Kasumi-1 (cell line): Measurements from ENCODE around the gene BTN2A1.
"Not testable (repeated sequence)": the region's sequence is repeated elsewhere in the genome, so short reads cannot be mapped to it uniquely, and the experiment has no call there.

Source experiments
- DNase-seq, 2 experiments: peaks; one replicate each; lab custom pipeline; 2025; lab: John Stamatoyannopoulos, UW

Gene BTN2A1

GRCh38 chr6:26457806-26458688 is at the start of gene BTN2A1:
Gene BTN2A1 (plus strand): TSS chr6:26457955. CDS start chr6:26458637, 682 bp downstream.
- DNase-seq = peak; percentile 93 to 95

- no peak for DNase-seq
Measured at GRCh38 chr6:26408828-26409730, 48.7 kb upstream of the BTN2A1 start.

DNA sequence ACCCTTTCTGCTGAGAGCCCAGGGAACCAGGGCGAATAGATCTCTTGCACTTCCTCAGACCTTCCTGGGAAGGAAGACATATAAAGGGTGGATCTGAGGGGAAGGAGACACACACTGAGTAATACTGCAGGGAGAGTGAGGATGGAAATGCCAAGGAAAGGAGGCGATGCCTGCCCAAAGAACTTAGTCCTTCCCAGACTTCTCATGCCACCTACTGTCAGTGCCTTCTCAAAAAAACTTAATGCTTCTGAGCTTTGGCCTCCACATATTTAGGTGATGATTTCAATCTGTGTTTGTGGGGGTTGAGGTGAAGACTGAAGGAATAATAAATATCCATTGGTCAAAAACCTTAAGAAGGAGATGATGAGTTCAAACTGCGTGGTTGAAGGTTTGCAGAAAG is 46.0 kb upstream of the BTN2A1 start:
- no peak for DNase-seq

GRCh38 chr6:26412228-26412627 is 45.5 kb upstream of the BTN2A1 start:
- no peak for DNase-seq

DNA sequence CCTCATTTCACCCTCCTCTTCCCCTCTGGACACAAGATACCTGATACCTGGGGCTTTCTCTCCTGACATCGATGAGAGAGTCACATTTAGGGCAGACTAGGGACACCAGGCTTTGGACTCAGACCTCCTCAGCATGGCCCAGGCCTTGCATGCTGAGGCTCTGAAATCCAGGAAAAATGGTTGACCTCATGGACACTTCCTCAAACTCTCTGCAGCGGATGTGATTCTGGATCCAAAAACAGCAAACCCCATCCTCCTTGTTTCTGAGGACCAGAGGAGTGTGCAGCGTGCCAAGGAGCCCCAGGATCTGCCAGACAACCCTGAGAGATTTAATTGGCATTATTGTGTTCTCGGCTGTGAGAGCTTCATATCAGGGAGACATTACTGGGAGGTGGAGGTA is 44.8 kb upstream of the BTN2A1 start:
- no peak for DNase-seq

GRCh38 chr6:26414281-26414680 is 43.5 kb upstream of the BTN2A1 start:
- no peak for DNase-seq

DNA sequence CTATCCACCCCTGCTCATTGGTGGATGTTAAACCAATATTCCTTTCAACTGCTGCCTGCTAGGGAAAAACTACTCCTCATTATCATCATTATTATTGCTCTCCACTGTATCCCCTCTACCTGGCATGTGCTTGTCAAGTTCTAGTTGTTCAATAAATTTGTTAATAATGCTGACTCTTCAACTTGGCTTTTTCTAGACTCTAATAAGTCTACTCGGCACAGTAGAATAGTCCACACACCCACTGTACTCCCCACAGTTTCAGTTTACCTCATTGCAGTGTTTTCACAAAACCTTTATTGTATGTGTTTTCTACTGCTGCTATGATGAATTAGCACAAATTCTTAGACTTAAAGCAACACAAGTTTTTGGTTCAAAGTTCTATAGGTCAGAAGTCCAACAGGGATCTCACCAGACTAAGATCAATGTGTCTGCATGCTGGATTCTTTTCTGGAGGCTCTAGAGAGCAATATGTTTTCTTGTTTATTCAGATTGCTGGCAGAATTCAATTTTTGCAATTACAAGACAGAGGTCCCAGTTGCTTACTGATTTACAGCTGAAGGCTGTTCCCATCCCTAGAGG is 42.6 kb upstream of the BTN2A1 start:
- DNase-seq = no peak

DNA sequence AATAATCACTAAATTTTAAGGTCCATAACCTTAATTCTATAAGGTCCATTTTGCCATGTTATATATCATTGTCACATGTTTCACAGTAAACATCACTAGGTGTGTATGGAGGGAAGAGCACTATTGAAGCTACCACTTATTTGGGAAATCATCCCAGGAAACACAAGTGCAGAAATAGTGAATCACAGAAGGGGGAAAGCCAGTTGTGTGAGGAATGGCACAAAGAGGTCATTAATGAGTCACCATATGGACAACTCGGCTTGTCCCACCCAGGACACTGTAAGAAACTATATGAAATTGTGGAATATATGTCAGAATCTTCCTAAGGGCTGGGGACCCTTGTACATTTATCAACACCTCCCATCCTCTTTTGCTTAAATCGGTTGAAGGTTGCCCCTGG is 42.0 kb upstream of the BTN2A1 start:
- no peak for DNase-seq

DNA sequence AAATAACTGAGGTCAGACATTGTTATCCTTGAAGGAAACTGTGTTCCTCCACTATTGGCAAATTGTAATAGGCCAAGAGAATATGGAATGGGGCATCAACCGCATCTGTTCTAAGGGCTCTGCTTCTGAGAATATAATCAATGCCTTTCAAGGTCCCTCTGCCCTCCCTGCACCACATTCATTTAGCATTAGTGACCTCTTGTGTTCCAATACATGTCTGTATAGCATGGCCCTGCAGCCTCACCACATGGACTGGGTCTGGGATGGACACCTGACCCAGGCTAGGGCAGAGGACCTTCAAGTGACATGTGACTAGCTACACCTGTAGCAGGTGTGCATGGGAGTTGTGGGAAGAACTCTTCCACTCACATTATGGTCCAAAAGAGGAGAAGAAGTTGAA is 41.5 kb upstream of the BTN2A1 start:
- DNase-seq = no peak

GRCh38 chr6:26418077-26418476 is 39.7 kb upstream of the BTN2A1 start:
- not testable (repeated sequence) for DNase-seq

GRCh38 chr6:26418795-26419194 is 39.0 kb upstream of the BTN2A1 start:
- DNase-seq = not testable (repeated sequence)

GRCh38 chr6:26420688-26421171 is 37.0 kb upstream of the BTN2A1 start:
- peak; percentile 56 to 66 for DNase-seq

- DNase-seq = peak; percentile 91 to 94
Measured at GRCh38 chr6:26421259-26422144, 36.3 kb upstream of the BTN2A1 start.

- DNase-seq = no peak
Measured at GRCh38 chr6:26422329-26422728, 35.4 kb upstream of the BTN2A1 start.

DNA sequence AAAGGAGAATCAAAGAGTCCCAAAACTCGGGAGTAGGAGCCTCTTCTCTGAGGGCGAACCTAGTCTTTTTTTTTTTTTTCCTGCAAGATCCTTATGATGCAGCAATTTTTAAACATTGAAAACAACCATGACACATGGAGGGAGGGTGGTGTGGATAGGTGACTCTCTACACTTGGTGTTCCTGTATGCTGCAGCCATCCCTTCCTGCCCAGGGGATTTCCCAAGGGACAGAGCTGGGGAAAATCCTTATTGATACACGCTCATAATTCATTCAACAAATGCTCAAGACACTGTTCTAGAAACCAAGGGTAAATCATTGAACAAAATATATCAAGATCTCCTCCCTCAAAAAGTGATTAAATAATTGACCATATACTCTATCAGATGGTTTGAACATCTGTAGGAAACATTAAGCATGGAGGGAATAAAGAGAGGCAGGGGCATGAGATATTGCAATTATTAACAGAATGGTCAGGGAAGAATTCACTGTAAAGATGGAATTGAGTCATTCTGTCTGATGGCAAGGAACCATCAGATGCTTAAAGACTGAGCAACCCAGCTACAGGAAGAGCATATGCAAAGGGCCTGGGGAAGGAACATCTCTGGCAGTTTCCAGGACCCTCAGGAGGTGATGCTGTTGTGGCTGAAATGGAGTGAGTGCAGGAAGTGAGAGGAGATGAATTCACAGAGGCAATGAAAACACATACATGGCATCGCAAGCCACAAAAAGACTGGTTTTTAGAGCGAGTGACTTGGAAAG is 30.9 kb upstream of the BTN2A1 start:
- no peak for DNase-seq

DNA sequence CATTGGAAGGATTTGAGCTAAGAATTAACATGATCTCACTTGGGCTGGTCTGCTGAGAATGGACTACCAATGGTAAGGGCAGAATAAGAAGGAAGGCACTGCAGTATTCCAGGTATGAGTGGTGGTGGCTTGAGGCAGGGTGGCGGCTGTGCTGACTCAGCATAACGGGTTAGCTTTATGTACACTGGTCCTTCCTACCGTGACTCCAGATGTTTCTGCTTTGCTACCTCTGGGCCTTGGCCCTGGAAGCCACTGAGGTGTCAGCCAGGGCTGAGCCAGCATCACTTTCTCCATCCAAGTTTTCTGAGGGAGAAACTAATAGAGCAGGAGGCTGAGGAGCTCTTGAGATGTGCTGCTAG is 30.3 kb upstream of the BTN2A1 start:
- DNase-seq = no peak

DNA sequence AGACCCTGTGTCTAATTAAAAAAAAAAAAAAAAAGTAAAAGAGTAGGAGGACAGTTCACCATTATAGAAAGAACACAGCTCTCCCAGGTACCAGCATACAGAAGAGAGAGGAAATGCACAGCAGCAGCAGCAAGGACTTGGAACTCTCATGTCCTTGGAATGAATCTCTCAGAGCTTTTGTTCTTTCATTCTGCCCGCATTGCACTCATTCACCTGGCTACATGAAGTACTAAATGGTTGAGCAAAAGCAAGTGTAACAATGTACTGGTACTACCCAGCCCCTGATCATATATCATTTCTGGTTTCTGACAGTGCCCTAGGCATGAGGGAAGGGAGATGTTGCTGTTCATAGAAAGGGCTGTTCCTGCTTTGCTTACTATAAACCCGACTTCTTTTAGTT is 29.5 kb upstream of the BTN2A1 start:
- no peak for DNase-seq

GRCh38 chr6:26430787-26431186 is 27.0 kb upstream of the BTN2A1 start:
- no peak for DNase-seq

DNA sequence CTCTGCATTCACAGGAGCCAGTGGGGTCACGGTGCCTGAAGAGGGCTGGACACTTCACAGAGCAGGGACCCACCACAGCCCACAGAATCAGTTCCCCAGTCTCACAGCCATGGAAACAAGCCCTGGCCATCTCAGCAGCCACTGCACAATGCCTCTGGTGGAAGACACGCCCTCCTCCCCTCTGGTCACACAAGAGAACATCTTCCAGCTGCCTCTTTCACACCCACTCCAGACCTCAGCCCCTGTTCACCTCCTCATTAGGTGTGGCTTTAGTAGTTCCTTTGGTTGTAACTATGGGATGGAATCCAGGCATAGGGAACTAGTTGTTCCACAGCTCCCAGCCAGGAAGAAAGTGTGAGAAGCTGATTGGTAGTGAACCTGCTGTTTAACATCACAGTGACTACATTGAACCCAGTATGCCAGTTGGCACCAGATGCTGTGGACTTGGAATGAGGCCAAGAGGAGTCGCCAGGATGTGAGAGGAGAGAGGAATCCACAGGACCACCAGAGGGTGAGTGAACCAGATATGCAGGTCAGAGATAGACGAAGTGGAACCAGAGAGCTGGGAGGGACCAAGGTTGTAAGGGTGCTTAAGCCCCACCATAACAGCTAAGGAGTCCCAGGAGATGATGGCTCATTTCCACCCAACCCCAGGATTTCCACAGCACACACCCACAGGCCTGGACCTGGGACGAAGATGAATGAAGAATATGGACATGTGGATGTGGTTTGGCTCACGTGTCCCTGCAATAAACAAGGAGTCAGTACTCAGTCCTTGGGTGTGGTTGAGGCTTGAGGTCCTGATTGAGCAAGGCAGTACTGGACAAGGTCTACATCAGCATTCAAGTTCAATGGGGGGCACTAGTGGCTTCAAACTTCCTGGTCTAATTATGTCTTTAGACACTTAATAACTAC is 26.2 kb upstream of the BTN2A1 start:
- no peak for DNase-seq
